ENCODE data around the gene CDKL1.

DNA sequence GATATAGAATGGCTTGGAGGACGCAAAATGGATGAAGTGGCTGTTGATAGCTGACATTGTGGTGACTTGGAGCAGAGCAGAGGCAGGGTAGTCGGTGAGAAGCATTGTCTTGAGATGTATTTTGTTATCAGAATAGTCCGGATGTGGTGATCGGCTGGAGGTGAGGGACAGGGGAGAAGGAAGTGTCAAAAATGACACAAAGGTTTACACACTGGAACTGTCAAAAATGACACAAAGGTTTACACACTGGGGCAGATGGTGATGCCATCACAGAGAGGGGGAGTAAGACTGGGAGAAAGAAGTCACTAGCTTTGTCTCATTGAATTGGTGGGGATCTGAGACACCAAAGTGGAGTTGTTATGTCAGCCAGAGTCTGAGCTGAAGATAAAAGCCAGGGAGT is 30.1 kb downstream of the CDKL1 start:
- TF ChIP-seq CTCF (IDR thresholded peaks at IDR 0.05) = no peak
- TF ChIP-seq EZH2 (IDR thresholded peaks at IDR 0.05) = no peak
